Measurements from ENCODE around the gene IGFL4. TPM values are rescaled to one million over a fixed set of nuclear protein-coding genes. Genes with fewer than 3 reads are reported as not detected.

The IGFL4 gene
- total RNA-seq: not detected in 2 replicates

GRCh38 chr19:46040952-46041500 is at the start of gene IGFL4:
TSS of gene IGFL4 (minus strand) at chr19:46041002. CDS start at chr19:46040962, 40 bp downstream.

GRCh38 chr19:46022431-46023310 is 18.1 kb downstream of the IGFL4 start, which contains the start of gene PGLYRP1:
TSS of gene PGLYRP1 (minus strand) at chr19:46023053. CDS start at chr19:46023021, 32 bp downstream.

GRCh38 chr19:45994998-45995714 is 45.6 kb downstream of the IGFL4 start, which contains the start of gene CCDC61:
TSS of gene CCDC61 (plus strand) at chr19:45995467. CDS start at chr19:46003019, 7,552 bp downstream.

Other genes starting within 250 kb of the IGFL4 start
- gene DMWD, start 248.2 kb downstream of the IGFL4 start, total RNA-seq: 22.6 and 31.8 TPM in 2 replicates
- under 0.01 and 0.09 TPM in 2 replicates for gene RSPH6A, start 225.7 kb downstream of the IGFL4 start, total RNA-seq
- 30.4 and 36.5 TPM in 2 replicates for gene SYMPK, start 177.9 kb downstream of the IGFL4 start, total RNA-seq
- not detected in 2 replicates for gene FOXA3, start 176.7 kb downstream of the IGFL4 start, total RNA-seq
- gene IRF2BP1, start 154.9 kb downstream of the IGFL4 start, total RNA-seq: 17.7 and 20.6 TPM in 2 replicates
- 0.99 and 1.1 TPM in 2 replicates for gene MYPOP, start 138.4 kb downstream of the IGFL4 start, total RNA-seq
- not detected in 2 replicates for gene NANOS2, start 126.2 kb downstream of the IGFL4 start, total RNA-seq
- gene NOVA2, start 67.1 kb downstream of the IGFL4 start, total RNA-seq: 4.7 and 6.0 TPM in 2 replicates
- 7.2 and 8.3 TPM in 2 replicates for gene CCDC61, start 45.5 kb downstream of the IGFL4 start, total RNA-seq
- gene PGLYRP1, start 17.9 kb downstream of the IGFL4 start, total RNA-seq: not detected in 2 replicates
- gene IGFL3, start 83.7 kb upstream of the IGFL4 start, total RNA-seq: not detected in 2 replicates
- gene IGFL2, start 107.2 kb upstream of the IGFL4 start, total RNA-seq: 0.09 TPM in 1 of 2 replicates, not detected in the other
- not detected in 2 replicates for gene IGFL1, start 188.7 kb upstream of the IGFL4 start, total RNA-seq

All from endothelial cell of coronary artery (primary cell).